MG63 (cell line): ENCODE measurements around the gene ZDHHC11B. TPM values are rescaled to one million over a fixed set of nuclear protein-coding genes. Genes with fewer than 3 reads are reported as not detected.
"Not testable (repeated sequence)": the region's sequence is repeated elsewhere in the genome, so short reads cannot be mapped to it uniquely, and the experiment has no call there.

Source experiments
- DNase-seq: peaks from one replicate; pipeline ENCODE4 v3.0.0-alpha.2; 2020
- H3K27me3 ChIP-seq: fragments of 250-450 bp; sonication (Bioruptor Pico); 2 replicates; pipeline ENCODE4 v1.5.1; 2020; ENCODE audit warnings: mild to moderate bottlenecking, moderate library complexity
- H3K36me3 ChIP-seq: fragments of 250-450 bp; sonication (Bioruptor Pico); 2 replicates; pipeline ENCODE4 v1.5.1; 2020; ENCODE audit warnings: mild to moderate bottlenecking, moderate library complexity
- H3K4me3 ChIP-seq: fragments of 250-450 bp; sonication (Bioruptor Pico); 2 replicates; pipeline ENCODE4 v1.5.1; 2020; ENCODE audit warnings: mild to moderate bottlenecking, moderate library complexity
- H3K9me3 ChIP-seq: fragments of 250-450 bp; sonication (Bioruptor Pico); 2 replicates; pipeline ENCODE4 v1.5.1; 2020; ENCODE audit warnings: mild to moderate bottlenecking, moderate library complexity
- total RNA-seq: library from RNA; depleted of rRNA; stranded (reverse); fragments of >200 nt; shearing (Covaris generic); gene quantifications from 2 replicates; pipeline ENCODE4 v1.2.3, GENCODE V29; 2014; ENCODE audit warnings: low replicate concordance

ZDHHC11B gene
- total RNA-seq, 1 experiment from 2014 or later = not detected

- H3K27me3 ChIP-seq = peaks cover 7% of the 10 kb centered on the region; the same call in 1 of the 2 replicates
- DNase-seq = no peak
- no peak overlapping the region for H3K4me3 ChIP-seq
- no peaks in the 10 kb centered on the region for H3K9me3 ChIP-seq
- no peaks in the 10 kb centered on the region for H3K36me3 ChIP-seq
Observed at GRCh38 chr5:691817-692528, 92.6 kb downstream of the ZDHHC11B start.

DNA sequence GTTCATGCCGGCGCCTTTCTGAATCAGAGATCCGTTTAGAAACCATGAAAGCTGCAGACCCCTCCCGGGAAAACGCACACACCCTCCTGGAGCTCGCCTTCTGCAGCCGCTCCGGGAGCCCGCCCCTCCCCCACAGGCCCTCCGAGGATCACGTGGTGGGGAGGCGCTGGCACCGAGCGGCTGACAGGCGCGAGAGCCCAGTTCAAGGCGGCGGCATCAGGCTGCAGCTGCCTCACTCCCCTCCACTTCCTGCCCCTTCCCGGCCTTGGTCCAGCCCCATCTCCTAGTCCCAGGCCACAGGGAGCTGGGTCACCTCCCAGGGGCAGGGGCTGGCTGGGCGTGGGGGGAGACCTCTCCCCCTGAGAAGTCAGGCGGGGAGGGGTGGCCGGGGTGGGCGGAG, 93.5 kb downstream of the ZDHHC11B start:
- not testable (repeated sequence) for H3K4me3 ChIP-seq, H3K36me3 ChIP-seq, H3K27me3 ChIP-seq, DNase-seq, H3K9me3 ChIP-seq

DNA sequence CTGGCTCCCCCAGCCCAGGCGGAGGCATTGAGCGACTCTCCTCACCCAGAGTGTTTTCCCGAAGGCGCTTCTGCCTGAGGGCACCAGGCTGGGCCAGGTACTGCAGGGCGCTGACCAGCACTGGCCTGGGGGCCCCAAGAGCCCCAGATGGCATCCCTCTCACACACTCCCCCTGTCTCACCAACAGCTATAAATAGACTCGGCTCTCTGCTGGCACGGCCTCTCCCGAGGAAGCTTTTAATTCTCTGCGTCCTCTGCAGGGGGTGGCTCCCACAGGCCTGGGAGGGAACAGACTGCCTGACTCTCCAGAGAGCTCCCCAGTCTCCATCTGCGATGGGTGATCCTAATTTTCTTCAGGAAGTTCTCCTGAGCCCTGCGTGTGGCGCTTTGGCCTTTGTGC, 94.2 kb downstream of the ZDHHC11B start:
- H3K4me3 ChIP-seq, DNase-seq, H3K9me3 ChIP-seq, H3K36me3 ChIP-seq, H3K27me3 ChIP-seq: not testable (repeated sequence)

GRCh38 chr5:688348-689010, 96.0 kb downstream of the ZDHHC11B start:
- DNase-seq, H3K9me3 ChIP-seq, H3K27me3 ChIP-seq, H3K4me3 ChIP-seq, H3K36me3 ChIP-seq: not testable (repeated sequence)

DNA sequence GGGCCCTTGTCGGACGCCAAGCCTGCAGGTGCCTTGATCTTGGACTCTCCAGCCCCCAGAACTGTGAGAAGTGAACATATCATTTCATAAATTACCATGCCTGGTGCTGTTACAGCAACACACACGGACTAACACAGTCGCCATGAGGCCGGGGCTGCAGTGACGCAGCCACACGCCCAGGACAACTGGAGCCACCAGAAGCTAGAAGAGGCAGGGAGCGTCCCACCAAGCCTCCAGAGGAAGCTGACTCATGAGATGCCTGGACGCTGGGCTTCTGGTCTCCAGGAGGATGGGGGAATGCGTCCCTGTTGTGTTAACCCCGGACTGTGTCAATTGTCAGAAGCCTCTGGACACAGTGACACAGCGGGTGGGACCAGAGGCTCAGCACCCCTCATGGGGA, 97.6 kb downstream of the ZDHHC11B start:
- not testable (repeated sequence) for DNase-seq, H3K36me3 ChIP-seq, H3K4me3 ChIP-seq, H3K9me3 ChIP-seq, H3K27me3 ChIP-seq

GRCh38 chr5:686172-686523, 98.4 kb downstream of the ZDHHC11B start:
- not testable (repeated sequence) for H3K9me3 ChIP-seq, H3K4me3 ChIP-seq, H3K36me3 ChIP-seq, DNase-seq, H3K27me3 ChIP-seq

- H3K4me3 ChIP-seq = no peak overlapping the region
- no peaks in the 10 kb centered on the region for H3K9me3 ChIP-seq
- DNase-seq = no peak
- H3K27me3 ChIP-seq = peaks cover 2% of the 10 kb centered on the region; the same call in 1 of the 2 replicates
- no peaks in the 10 kb centered on the region for H3K36me3 ChIP-seq
Observed at GRCh38 chr5:685262-686171, 99.0 kb downstream of the ZDHHC11B start.

DNA sequence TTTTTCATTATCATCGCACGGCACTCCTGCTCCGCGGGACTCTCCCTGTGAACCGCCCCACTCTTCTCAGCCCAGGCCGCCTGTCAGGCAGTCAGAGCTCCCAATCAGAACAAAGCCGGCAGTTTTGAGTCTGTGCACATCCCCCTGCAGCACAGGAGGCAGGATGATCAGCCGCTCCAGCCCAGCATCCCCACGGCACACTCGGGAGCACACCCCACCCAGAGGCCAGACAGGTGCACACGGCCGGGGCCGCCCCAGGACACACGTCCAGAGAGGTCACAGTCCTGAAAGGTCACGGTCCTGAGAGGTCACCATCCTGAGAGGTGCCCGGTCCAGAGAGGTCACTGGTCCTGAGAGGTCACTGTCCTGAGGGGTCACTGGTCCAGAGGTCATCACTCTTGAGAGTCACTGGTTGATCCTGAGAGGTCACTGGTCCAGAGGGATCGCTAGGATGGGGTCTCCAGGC, 99.7 kb downstream of the ZDHHC11B start:
- Histone ChIP-seq H3K27me3 (peaks cover 2% of the 10 kb centered on the region; the same call in 1 of the 2 replicates), H3K4me3 (no peak overlapping the region), H3K9me3 (no peaks in the 10 kb centered on the region), H3K36me3 (no peaks in the 10 kb centered on the region)
- no peak for DNase-seq

GRCh38 chr5:683551-684481, 100.7 kb downstream of the ZDHHC11B start:
- Histone ChIP-seq H3K9me3 (no peaks in the 10 kb centered on the region), H3K4me3 (no peak overlapping the region), H3K27me3 (peaks cover 2% of the 10 kb centered on the region; the same call in 1 of the 2 replicates), H3K36me3 (no peaks in the 10 kb centered on the region)
- no peak for DNase-seq

GRCh38 chr5:682651-683358, 101.7 kb downstream of the ZDHHC11B start:
- not testable (repeated sequence) for H3K4me3 ChIP-seq, H3K9me3 ChIP-seq, DNase-seq, H3K27me3 ChIP-seq, H3K36me3 ChIP-seq

- not testable (repeated sequence) for H3K36me3 ChIP-seq, H3K9me3 ChIP-seq, H3K27me3 ChIP-seq, DNase-seq, H3K4me3 ChIP-seq
Observed at GRCh38 chr5:682216-682615, 102.3 kb downstream of the ZDHHC11B start.

- H3K9me3 ChIP-seq, H3K4me3 ChIP-seq, H3K36me3 ChIP-seq, DNase-seq: not testable (repeated sequence)
- H3K27me3 ChIP-seq = peaks cover 12% of the 10 kb centered on the region
Observed at GRCh38 chr5:681317-682191, 103.0 kb downstream of the ZDHHC11B start.

- H3K27me3 ChIP-seq = peaks cover 19% of the 10 kb centered on the region
- not testable (repeated sequence) for H3K36me3 ChIP-seq, H3K9me3 ChIP-seq, DNase-seq, H3K4me3 ChIP-seq
Observed at GRCh38 chr5:680836-681235, 103.7 kb downstream of the ZDHHC11B start.

GRCh38 chr5:680118-680795, 104.3 kb downstream of the ZDHHC11B start:
- not testable (repeated sequence) for H3K9me3 ChIP-seq, H3K4me3 ChIP-seq, H3K36me3 ChIP-seq, DNase-seq
- peaks cover 21% of the 10 kb centered on the region for H3K27me3 ChIP-seq
